SKM-1 (cell line): ENCODE data around the gene TTC8.
"Not testable (repeated sequence)": the region's sequence is repeated elsewhere in the genome, so short reads cannot be mapped to it uniquely, and the experiment has no call there.

ENCODE experiments used
- DNase-seq: peaks from one replicate; lab custom pipeline; 2025; ENCODE audit not compliant: unreplicated experiment; lab: John Stamatoyannopoulos, UW

The TTC8 gene

GRCh38 chr14:88823968-88824313, 510 bp upstream of the TTC8 start:
- no peak for DNase-seq

GRCh38 chr14:88825078-88825458, 617 bp downstream of the TTC8 start:
- DNase-seq: no peak

GRCh38 chr14:88825503-88825902, 1.1 kb downstream of the TTC8 start:
- no peak for DNase-seq

- no peak for DNase-seq
Measured at GRCh38 chr14:88829188-88829587, 4.7 kb downstream of the TTC8 start.

- DNase-seq: no peak
Measured at GRCh38 chr14:88829685-88830302, 5.3 kb downstream of the TTC8 start.

- DNase-seq: no peak
Measured at GRCh38 chr14:88831284-88831683, 6.8 kb downstream of the TTC8 start.

- DNase-seq: no peak
Measured at GRCh38 chr14:88834883-88835431, 10.5 kb downstream of the TTC8 start.

GRCh38 chr14:88835661-88836060, 11.2 kb downstream of the TTC8 start:
- DNase-seq: no peak

GRCh38 chr14:88837495-88837894, 13.0 kb downstream of the TTC8 start:
- DNase-seq: no peak

GRCh38 chr14:88838015-88838414, 13.6 kb downstream of the TTC8 start:
- DNase-seq: no peak

- DNase-seq: no peak
Measured at GRCh38 chr14:88840926-88841325, 16.5 kb downstream of the TTC8 start.

- no peak for DNase-seq
Measured at GRCh38 chr14:88841741-88842140, 17.3 kb downstream of the TTC8 start.

GRCh38 chr14:88842414-88842813, 18.0 kb downstream of the TTC8 start:
- DNase-seq: no peak

GRCh38 chr14:88844980-88845491, 20.6 kb downstream of the TTC8 start:
- DNase-seq: no peak

GRCh38 chr14:88848571-88848970, 24.1 kb downstream of the TTC8 start:
- DNase-seq: no peak

GRCh38 chr14:88849716-88850115, 25.3 kb downstream of the TTC8 start:
- DNase-seq: no peak

GRCh38 chr14:88851587-88851986, 27.1 kb downstream of the TTC8 start:
- no peak for DNase-seq

GRCh38 chr14:88852632-88853031, 28.2 kb downstream of the TTC8 start:
- DNase-seq: no peak

GRCh38 chr14:88853129-88853528, 28.7 kb downstream of the TTC8 start:
- no peak for DNase-seq

- no peak for DNase-seq
Measured at GRCh38 chr14:88856786-88857366, 32.4 kb downstream of the TTC8 start.

- not testable (repeated sequence) for DNase-seq
Measured at GRCh38 chr14:88857861-88858260, 33.4 kb downstream of the TTC8 start.

- not testable (repeated sequence) for DNase-seq
Measured at GRCh38 chr14:88859118-88859517, 34.7 kb downstream of the TTC8 start.

GRCh38 chr14:88863167-88863566, 38.7 kb downstream of the TTC8 start:
- DNase-seq: no peak
